Mucosa of stomach (tissue), 1 donor: ENCODE measurements around the gene MLLT1.

ENCODE experiments used
- H3K27me3 ChIP-seq: one replicate; pipeline ENCODE4 v1.7.0; 2013; ENCODE audit warnings: mild to moderate bottlenecking, low read length; ENCODE audit not compliant: control insufficient read depth, insufficient read depth
- H3K36me3 ChIP-seq: one replicate; pipeline ENCODE4 v1.7.0; 2013; ENCODE audit warnings: low read length; ENCODE audit not compliant: control insufficient read depth, insufficient read depth
- H3K4me1 ChIP-seq: one replicate; pipeline ENCODE4 v1.7.0; 2013; ENCODE audit warnings: mild to moderate bottlenecking, low read length; ENCODE audit not compliant: control insufficient read depth, insufficient read depth
- H3K4me3 ChIP-seq: one replicate; pipeline ENCODE4 v1.7.0; 2013; ENCODE audit warnings: low read length
- H3K9ac ChIP-seq: one replicate; pipeline ENCODE4 v1.7.0; 2013; ENCODE audit warnings: mild to moderate bottlenecking, low read length, moderate library complexity
- H3K9me3 ChIP-seq: one replicate; pipeline ENCODE4 v1.7.0; 2013; ENCODE audit warnings: mild to moderate bottlenecking, low read length, moderate library complexity; ENCODE audit not compliant: control insufficient read depth
- donor health status: Pancreatic carcinoma.

Gene MLLT1

GRCh38 chr19:6248844-6249243, 30.9 kb downstream of the MLLT1 start:
- Histone ChIP-seq H3K36me3 (no peaks in the 10 kb centered on the region), H3K4me1 (no peaks in the 10 kb centered on the region), H3K9ac (no peak overlapping the region), H3K9me3 (no peaks in the 10 kb centered on the region), H3K27me3 (no peaks in the 10 kb centered on the region), H3K4me3 (no peak overlapping the region)

GRCh38 chr19:6248341-6248740, 31.4 kb downstream of the MLLT1 start:
- H3K4me3 ChIP-seq: no peak overlapping the region
- no peak overlapping the region for H3K9ac ChIP-seq
- no peaks in the 10 kb centered on the region for H3K9me3 ChIP-seq
- peaks cover 2% of the 10 kb centered on the region for H3K4me1 ChIP-seq
- H3K36me3 ChIP-seq: no peaks in the 10 kb centered on the region
- no peaks in the 10 kb centered on the region for H3K27me3 ChIP-seq

- Histone ChIP-seq H3K36me3 (no peaks in the 10 kb centered on the region), H3K27me3 (no peaks in the 10 kb centered on the region), H3K9me3 (no peaks in the 10 kb centered on the region), H3K4me3 (no peak overlapping the region), H3K9ac (no peak overlapping the region), H3K4me1 (peaks cover 10% of the 10 kb centered on the region)
Observed at GRCh38 chr19:6247007-6247288, 32.8 kb downstream of the MLLT1 start.

GRCh38 chr19:6246174-6247006, 33.4 kb downstream of the MLLT1 start:
- peaks cover 10% of the 10 kb centered on the region for H3K4me1 ChIP-seq

GRCh38 chr19:6242677-6243076, 37.1 kb downstream of the MLLT1 start:
- Histone ChIP-seq H3K9me3 (no peaks in the 10 kb centered on the region), H3K4me3 (no peak overlapping the region), H3K27me3 (no peaks in the 10 kb centered on the region), H3K36me3 (no peaks in the 10 kb centered on the region), H3K9ac (no peak overlapping the region), H3K4me1 (peaks cover 38% of the 10 kb centered on the region)

More at GRCh38 chr19:6246174-6247006, 33.4 kb downstream of the MLLT1 start:
- Histone ChIP-seq H3K27me3 (no peaks in the 10 kb centered on the region), H3K36me3 (no peaks in the 10 kb centered on the region), H3K9ac (no peak overlapping the region), H3K9me3 (no peaks in the 10 kb centered on the region), H3K4me3 (no peak overlapping the region)

- Histone ChIP-seq H3K4me3 (no peak overlapping the region), H3K27me3 (no peaks in the 10 kb centered on the region), H3K36me3 (no peaks in the 10 kb centered on the region), H3K9ac (no peak overlapping the region), H3K4me1 (peaks cover 43% of the 10 kb centered on the region), H3K9me3 (no peaks in the 10 kb centered on the region)
Observed at GRCh38 chr19:6241680-6242377, 37.9 kb downstream of the MLLT1 start.

- H3K9ac ChIP-seq: no peak overlapping the region
- H3K36me3 ChIP-seq: no peaks in the 10 kb centered on the region
- H3K4me3 ChIP-seq: no peak overlapping the region
- H3K4me1 ChIP-seq: peaks cover 51% of the 10 kb centered on the region
- H3K9me3 ChIP-seq: no peaks in the 10 kb centered on the region
- H3K27me3 ChIP-seq: no peaks in the 10 kb centered on the region
Observed at GRCh38 chr19:6241056-6241455, 38.7 kb downstream of the MLLT1 start.

- H3K36me3 ChIP-seq: no peaks in the 10 kb centered on the region
- no peak overlapping the region for H3K9ac ChIP-seq
- no peaks in the 10 kb centered on the region for H3K9me3 ChIP-seq
- H3K4me1 ChIP-seq: peaks cover 59% of the 10 kb centered on the region
- no peak overlapping the region for H3K4me3 ChIP-seq
- no peaks in the 10 kb centered on the region for H3K27me3 ChIP-seq
Observed at GRCh38 chr19:6239871-6240676, 39.7 kb downstream of the MLLT1 start.

- Histone ChIP-seq H3K9me3 (no peaks in the 10 kb centered on the region), H3K9ac (no peak overlapping the region), H3K4me3 (no peak overlapping the region), H3K27me3 (no peaks in the 10 kb centered on the region), H3K36me3 (no peaks in the 10 kb centered on the region), H3K4me1 (peaks cover 63% of the 10 kb centered on the region)
Observed at GRCh38 chr19:6239401-6239844, 40.4 kb downstream of the MLLT1 start.

- peak overlapping the region; percentile 40 for H3K9ac ChIP-seq
- no peaks in the 10 kb centered on the region for H3K27me3 ChIP-seq
- no peaks in the 10 kb centered on the region for H3K36me3 ChIP-seq
- peaks cover 69% of the 10 kb centered on the region for H3K4me1 ChIP-seq
- no peak overlapping the region for H3K4me3 ChIP-seq
- no peaks in the 10 kb centered on the region for H3K9me3 ChIP-seq
Observed at GRCh38 chr19:6238643-6239281, 41.0 kb downstream of the MLLT1 start.

- no peak overlapping the region for H3K4me3 ChIP-seq
- H3K4me1 ChIP-seq: peaks cover 71% of the 10 kb centered on the region
Observed at GRCh38 chr19:6238256-6238642, 41.5 kb downstream of the MLLT1 start.

More at GRCh38 chr19:6238256-6238642, 41.5 kb downstream of the MLLT1 start:
- Histone ChIP-seq H3K36me3 (no peaks in the 10 kb centered on the region), H3K9me3 (no peaks in the 10 kb centered on the region), H3K27me3 (no peaks in the 10 kb centered on the region), H3K9ac (no peak overlapping the region)
